Hepatocyte (in vitro differentiated cells): ENCODE data around the gene DEDD2. TPM values are rescaled to one million over a fixed set of nuclear protein-coding genes. Genes with fewer than 3 reads are reported as not detected.

Experiments used
- DNase-seq: peaks from one replicate; pipeline ENCODE4 v3.0.0-alpha.2; 2016; ENCODE audit warnings: low spot score
- H2AFZ ChIP-seq: fragments of 200-600 bp; sonication (generic); 2 replicates; pipeline ENCODE4 v1.6.0; 2016; ENCODE audit warnings: antibody characterized with exemption, mild to moderate bottlenecking
- H3K27ac ChIP-seq: fragments of 200-600 bp; sonication (generic); 2 replicates; pipeline ENCODE4 v1.5.1; 2016; ENCODE audit warnings: mild to moderate bottlenecking
- H3K27me3 ChIP-seq: fragments of 200-600 bp; sonication (generic); 2 replicates; pipeline ENCODE4 v1.6.1; 2016
- H3K36me3 ChIP-seq: fragments of 200-600 bp; sonication (generic); replicated peaks from 2 replicates; pipeline ENCODE4 v1.5.1; 2016; ENCODE audit warnings: low read depth; ENCODE audit not compliant: insufficient read depth
- H3K4me1 ChIP-seq: fragments of 200-600 bp; sonication (generic); 2 replicates; pipeline ENCODE4 v1.5.1; 2016; ENCODE audit warnings: mild to moderate bottlenecking, moderate library complexity; ENCODE audit not compliant: insufficient read depth
- H3K4me2 ChIP-seq: fragments of 200-600 bp; sonication (generic); 2 replicates; pipeline ENCODE4 v1.6.0; 2016
- H3K4me3 ChIP-seq: fragments of 200-600 bp; sonication (generic); 2 replicates; pipeline ENCODE4 v1.5.1; 2016; ENCODE audit warnings: mild to moderate bottlenecking
- H3K79me2 ChIP-seq: fragments of 200-600 bp; sonication (generic); 2 replicates; pipeline ENCODE4 v1.6.0; 2017; ENCODE audit warnings: mild to moderate bottlenecking
- H3K9me2 ChIP-seq: fragments of 200-600 bp; sonication (generic); replicated peaks from 2 replicates; pipeline ENCODE4 v1.6.0; 2017; ENCODE audit warnings: mild to moderate bottlenecking; ENCODE audit not compliant: insufficient read depth
- H3K9me3 ChIP-seq: fragments of 200-600 bp; sonication (generic); 2 replicates; pipeline ENCODE4 v1.5.1; 2016; ENCODE audit warnings: low read depth, mild to moderate bottlenecking
- H4K20me1 ChIP-seq: fragments of 200-600 bp; sonication (generic); 2 replicates; pipeline ENCODE4 v1.6.0; 2016; ENCODE audit warnings: mild to moderate bottlenecking; ENCODE audit not compliant: insufficient read depth, poor library complexity, severe bottlenecking
- CTCF ChIP-seq: fragments of 200-600 bp; sonication (generic); IDR thresholded peaks from 2 replicates; pipeline ENCODE4 v1.5.1; 2016; ENCODE audit warnings: antibody characterized with exemption, mild to moderate bottlenecking; ENCODE audit not compliant: poor library complexity
- EZH2 ChIP-seq: fragments of 200-600 bp; sonication (generic); IDR thresholded peaks from 2 replicates; pipeline ENCODE4 v1.6.1; 2016; ENCODE audit warnings: antibody characterized with exemption, mild to moderate bottlenecking, borderline replicate concordance
- EZH2phosphoT487 ChIP-seq: fragments of 200-600 bp; sonication (generic); IDR thresholded peaks from one replicate; pipeline ENCODE4 v1.6.1; 2018; ENCODE audit warnings: antibody characterized with exemption, mild to moderate bottlenecking, low read depth, moderate library complexity; ENCODE audit not compliant: unreplicated experiment, severe bottlenecking
- WGBS: methylation state at CpG from one replicate; pipeline ENCODE4 v1.1.6; 2016; ENCODE audit warnings: low lambda C conversion rate; ENCODE audit errors: missing lambda C conversion rate; 5-methylcytosine and 5-hydroxymethylcytosine counted together
- polyA plus RNA-seq: library from polyadenylated mRNA; unstranded; fragments of >200 nt; fragmentation: Nextera tagmentation; extraction: Ambion mirVana; gene quantifications from 2 replicates; pipeline ENCODE4 v1.2.1, GENCODE V29; 2016
- total RNA-seq: library from RNA; depleted of rRNA; stranded (reverse); fragments of >200 nt; gene quantifications from 2 replicates; pipeline ENCODE4 v1.2.3, GENCODE V29; 2014

The DEDD2 gene
- total and polyA plus RNA-seq, 2 experiments from 2014 or later, result 34.2 to 37.8 TPM

GRCh38 chr19:42172261-42172660 lies 45.2 kb downstream of the DEDD2 start:
- H3K9me3 ChIP-seq, result no peaks in the 10 kb centered on the region
- peak overlapping the region; percentile 49 for H3K27ac ChIP-seq
- H3K27me3 ChIP-seq, result peaks cover 31% of the 10 kb centered on the region
- no peaks in the 10 kb centered on the region for H3K79me2 ChIP-seq
- peak; percentile 64 for DNase-seq
- 71% methylated on average over 7 of the region's 7 CpGs for WGBS
- no peaks in the 10 kb centered on the region for H3K9me2 ChIP-seq
- TF ChIP-seq EZH2, result no peak
- no peak for TF ChIP-seq CTCF
- TF ChIP-seq EZH2phosphoT487, result no peak
- H3K4me1 ChIP-seq, result peaks cover 3% of the 10 kb centered on the region
- H4K20me1 ChIP-seq, result no peaks in the 10 kb centered on the region
- no peak overlapping the region for H2AFZ ChIP-seq
- H3K4me3 ChIP-seq, result no peak overlapping the region
- no peak overlapping the region for H3K4me2 ChIP-seq
- no peaks in the 10 kb centered on the region for H3K36me3 ChIP-seq

GRCh38 chr19:42170715-42171114 lies 46.8 kb downstream of the DEDD2 start:
- TF ChIP-seq EZH2 (no peak), CTCF (no peak), EZH2phosphoT487 (no peak)
- H3K27me3 ChIP-seq, result peaks cover 26% of the 10 kb centered on the region
- H3K4me2 ChIP-seq, result no peak overlapping the region
- H3K9me3 ChIP-seq, result no peaks in the 10 kb centered on the region
- H3K36me3 ChIP-seq, result no peaks in the 10 kb centered on the region
- no peaks in the 10 kb centered on the region for H3K9me2 ChIP-seq
- no peak overlapping the region for H3K27ac ChIP-seq
- no peak for DNase-seq
- no peak overlapping the region for H2AFZ ChIP-seq
- no peaks in the 10 kb centered on the region for H3K79me2 ChIP-seq
- 89% methylated on average over 16 of the region's 16 CpGs for WGBS
- H4K20me1 ChIP-seq, result no peaks in the 10 kb centered on the region
- H3K4me1 ChIP-seq, result no peaks in the 10 kb centered on the region
- no peak overlapping the region for H3K4me3 ChIP-seq

GRCh38 chr19:42169486-42170413 lies 47.7 kb downstream of the DEDD2 start:
- Histone ChIP-seq H3K4me2 (no peak overlapping the region), H3K4me1 (no peaks in the 10 kb centered on the region), H3K27me3 (peaks cover 22% of the 10 kb centered on the region), H3K9me2 (no peaks in the 10 kb centered on the region), H2AFZ (no peak overlapping the region), H3K36me3 (no peaks in the 10 kb centered on the region), H3K27ac (no peak overlapping the region), H4K20me1 (no peaks in the 10 kb centered on the region), H3K9me3 (no peaks in the 10 kb centered on the region), H3K79me2 (no peaks in the 10 kb centered on the region), H3K4me3 (no peak overlapping the region)
- no peak for DNase-seq
- TF ChIP-seq CTCF, result no peak
- TF ChIP-seq EZH2, result no peak
- no peak for TF ChIP-seq EZH2phosphoT487
- 86% methylated on average over 19 of the region's 19 CpGs for WGBS
